H9 (cell line): ENCODE results near the gene CSMD2. TPM values are rescaled to one million over a fixed set of nuclear protein-coding genes. Genes with fewer than 3 reads are reported as not detected.

Experiments
- DNase-seq: peaks from one replicate; pipeline ENCODE4 v3.0.0-alpha.2; 2017
- H2AFZ ChIP-seq: one replicate; pipeline ENCODE4 v1.6.1; 2013; ENCODE audit warnings: mild to moderate bottlenecking, low read length, control low read depth, moderate library complexity
- H2AK5ac ChIP-seq: 2 replicates; pipeline ENCODE4 v1.6.1; 2013; ENCODE audit warnings: low read length, control low read depth, mixed read lengths; ENCODE audit not compliant: insufficient read length
- H2BK120ac ChIP-seq: one replicate; pipeline ENCODE4 v1.6.1; 2013; ENCODE audit warnings: low read depth, mild to moderate bottlenecking, low read length, control low read depth, inconsistent platforms; ENCODE audit not compliant: poor library complexity, severe bottlenecking
- H2BK12ac ChIP-seq: 2 replicates; pipeline ENCODE4 v1.6.1; 2013; ENCODE audit warnings: low read length, control low read depth, mixed read lengths, low read depth; ENCODE audit not compliant: insufficient read length
- H2BK15ac ChIP-seq: 2 replicates; pipeline ENCODE4 v1.6.1; 2013; ENCODE audit warnings: low read depth, low read length, control low read depth
- H2BK20ac ChIP-seq: one replicate; pipeline ENCODE4 v1.6.1; 2013; ENCODE audit warnings: low read depth, mild to moderate bottlenecking, low read length, control low read depth, inconsistent platforms; ENCODE audit not compliant: poor library complexity, severe bottlenecking
- H2BK5ac ChIP-seq: 2 replicates; pipeline ENCODE4 v1.6.1; 2013; ENCODE audit warnings: low read length, control low read depth, mixed read lengths; ENCODE audit not compliant: insufficient read length
- H3K14ac ChIP-seq: 2 replicates; pipeline ENCODE4 v1.6.1; 2013; ENCODE audit warnings: low read length, control low read depth; ENCODE audit not compliant: insufficient read depth
- H3K18ac ChIP-seq: 2 replicates; pipeline ENCODE4 v1.6.1; 2013; ENCODE audit warnings: low read depth, mild to moderate bottlenecking, mixed read lengths, low read length, control low read depth; ENCODE audit not compliant: insufficient read length
- H3K23ac ChIP-seq: 2 replicates; pipeline ENCODE4 v1.6.1; 2013; ENCODE audit warnings: low read length, control low read depth, mixed read lengths, low read depth; ENCODE audit not compliant: insufficient read length
- H3K23me2 ChIP-seq: 2 replicates; pipeline ENCODE4 v1.6.1; 2013; ENCODE audit warnings: low read depth, mild to moderate bottlenecking, mixed read lengths, low read length, control low read depth; ENCODE audit not compliant: insufficient read length, poor library complexity, severe bottlenecking
- H3K27ac ChIP-seq: 2 replicates; pipeline ENCODE4 v1.5.1; 2013; ENCODE audit warnings: low read length, control low read depth, mixed read lengths, low read depth; ENCODE audit not compliant: insufficient read length
- H3K27me3 ChIP-seq: 2 replicates; pipeline ENCODE4 v1.6.1; 2013; ENCODE audit warnings: low read length, control low read depth, inconsistent platforms; ENCODE audit not compliant: insufficient read depth
- H3K4ac ChIP-seq: 2 replicates; pipeline ENCODE4 v1.6.1; 2013; ENCODE audit warnings: low read depth, mild to moderate bottlenecking, control low read depth, inconsistent platforms, low read length, moderate library complexity
- H3K4me1 ChIP-seq: 2 replicates; pipeline ENCODE4 v1.6.1; 2013; ENCODE audit warnings: low read length, control low read depth, inconsistent platforms; ENCODE audit not compliant: insufficient read depth
- H3K4me2 ChIP-seq: 2 replicates; pipeline ENCODE4 v1.6.1; 2013; ENCODE audit warnings: low read length, control low read depth, mixed read lengths; ENCODE audit not compliant: insufficient read length, insufficient read depth
- H3K56ac ChIP-seq: 2 replicates; pipeline ENCODE4 v1.6.1; 2013; ENCODE audit warnings: low read depth, mild to moderate bottlenecking, mixed read lengths, low read length, control low read depth; ENCODE audit not compliant: insufficient read length
- H3K79me1 ChIP-seq: 2 replicates; pipeline ENCODE4 v1.6.1; 2013; ENCODE audit warnings: low read depth, mild to moderate bottlenecking, moderate library complexity, low read length, control low read depth, inconsistent platforms; ENCODE audit not compliant: insufficient read depth, poor library complexity, severe bottlenecking
- H3K79me2 ChIP-seq: 2 replicates; pipeline ENCODE4 v1.6.1; 2013; ENCODE audit warnings: low read length, control low read depth, inconsistent platforms; ENCODE audit not compliant: insufficient read depth
- H3K9ac ChIP-seq: 2 replicates; pipeline ENCODE4 v1.6.1; 2013; ENCODE audit warnings: low read length, control low read depth, mixed read lengths; ENCODE audit not compliant: insufficient read length; ENCODE audit errors: extremely low read depth
- H3K9me3 ChIP-seq: one replicate; pipeline ENCODE4 v1.6.1; 2013; ENCODE audit warnings: low read depth, low read length, inconsistent platforms; ENCODE audit not compliant: control insufficient read depth
- H3T11ph ChIP-seq: one replicate; pipeline ENCODE4 v1.6.1; 2013; ENCODE audit warnings: mild to moderate bottlenecking, low read length, control low read depth, inconsistent platforms
- H4K20me1 ChIP-seq: one replicate; pipeline ENCODE4 v1.6.1; 2013; ENCODE audit not compliant: control insufficient read depth, insufficient read length, insufficient read depth
- H4K5ac ChIP-seq: 2 replicates; pipeline ENCODE4 v1.6.1; 2013; ENCODE audit warnings: low read depth, mild to moderate bottlenecking, mixed read lengths, low read length, control low read depth; ENCODE audit not compliant: insufficient read length
- H4K8ac ChIP-seq: replicated peaks from 2 replicates; pipeline ENCODE4 v1.6.1; 2013; ENCODE audit warnings: low read length, control low read depth, mixed read lengths, low read depth; ENCODE audit not compliant: insufficient read length
- H4K91ac ChIP-seq: 2 replicates; pipeline ENCODE4 v1.6.1; 2013; ENCODE audit warnings: low read depth, mild to moderate bottlenecking, moderate library complexity, mixed read lengths, low read length, control low read depth; ENCODE audit not compliant: insufficient read length
- H3K27ac Mint-ChIP-seq, 3 experiments: 2 replicates in 2 of 3; 3 replicates in 1 of 3; pipeline ENCODE4 v1.8.0; 2020 to 2021; ENCODE audit warnings: mixed read lengths in 3 of 3, mild to moderate bottlenecking in 1 of 3, moderate library complexity in 1 of 3
- H3K27me3 Mint-ChIP-seq: 2 replicates; pipeline ENCODE4 v1.8.0; 2021; ENCODE audit warnings: low read depth, mild to moderate bottlenecking, moderate library complexity, mixed read lengths
- H3K36me3 Mint-ChIP-seq, 3 experiments: 2 replicates in 2 of 3; 3 replicates in 1 of 3; pipeline ENCODE4 v1.8.0; 2020 to 2021; ENCODE audit warnings: low read depth in 3 of 3, mixed read lengths in 3 of 3; ENCODE audit not compliant: insufficient read depth in 1 of 3
- H3K4me1 Mint-ChIP-seq, 2 experiments: 2 replicates each; pipeline ENCODE4 v1.8.0; 2020; ENCODE audit warnings: mixed read lengths in 2 of 2
- H3K4me3 Mint-ChIP-seq, 2 experiments: 2 replicates in 1 of 2; 3 replicates in 1 of 2; pipeline ENCODE4 v1.8.0; 2020 to 2021; ENCODE audit warnings: mild to moderate bottlenecking in 2 of 2, mixed read lengths in 2 of 2, moderate library complexity in 1 of 2
- H3K9me3 Mint-ChIP-seq, 2 experiments: 2 replicates in 1 of 2; 3 replicates in 1 of 2; pipeline ENCODE4 v1.8.0; 2020; ENCODE audit warnings: mild to moderate bottlenecking in 2 of 2, mixed read lengths in 2 of 2, moderate library complexity in 1 of 2
- CTCF ChIP-seq: fragments of 200-600 bp; sonication (generic); conservative IDR thresholded peaks from 3 replicates; pipeline ENCODE4 v1.8.0; 2021; ENCODE audit warnings: antibody characterized with exemption, mild to moderate bottlenecking
- WGBS: extraction: QIAGEN DNeasy Blood & Tissue Kit; methylation state at CpG from one replicate; pipeline ENCODE4 v1.1.7; 2013; ENCODE audit warnings: missing lambda C conversion rate, low lambda C conversion rate, mixed read lengths; ENCODE audit not compliant: insufficient read length; ENCODE audit errors: extremely low coverage; 5-methylcytosine and 5-hydroxymethylcytosine counted together
- total RNA-seq: library from RNA; stranded (reverse); gene quantifications from 2 replicates; pipeline ENCODE4 v1.2.1, GENCODE V29; 2021

Gene CSMD2
- total RNA-seq, 1 experiment from 2014 or later, result 6.4 TPM

GRCh38 chr1:33661811-33662454, 503.1 kb downstream of the CSMD2 start:
- Histone ChIP-seq H2AFZ (no peak overlapping the region), H3K9ac (no peak overlapping the region)

More at GRCh38 chr1:33661811-33662454, 503.1 kb downstream of the CSMD2 start:
- Mint-ChIP-seq H3K36me3 (peaks cover 0 to 19% (median 12%) of the 10 kb centered on the region in 3 experiments; a peak in 5 of 7 replicates), H3K9me3 (no peaks in the 10 kb centered on the region), H3K27me3 (no peaks in the 10 kb centered on the region), H3K4me3 (no peak overlapping the region), H3K27ac (no peak overlapping the region), H3K4me1 (no peaks in the 10 kb centered on the region)
- H2BK120ac ChIP-seq, result no peak overlapping the region
- WGBS, result no CpG with 5 or more reads among the region's 6 CpGs
- peaks cover 3% of the 10 kb centered on the region for H3K23me2 ChIP-seq
- H3K14ac ChIP-seq, result no peak overlapping the region
- H3T11ph ChIP-seq, result no peak overlapping the region
- no peak overlapping the region for H3K23ac ChIP-seq
- H3K4me1 ChIP-seq, result no peaks in the 10 kb centered on the region
- H3K27me3 ChIP-seq, result no peaks in the 10 kb centered on the region
- no peak for DNase-seq
- no peak overlapping the region for H2BK5ac ChIP-seq
- no peak overlapping the region for H2BK15ac ChIP-seq
- H3K56ac ChIP-seq, result no peak overlapping the region
- H4K8ac ChIP-seq, result no peak overlapping the region
- H2BK12ac ChIP-seq, result no peak overlapping the region
- no peaks in the 10 kb centered on the region for H4K20me1 ChIP-seq
- H3K27ac ChIP-seq, result no peak overlapping the region
- no peak overlapping the region for H3K4ac ChIP-seq
- no peak overlapping the region for H3K18ac ChIP-seq
- H2BK20ac ChIP-seq, result no peak overlapping the region
- no peak overlapping the region for H3K4me2 ChIP-seq
- H3K79me1 ChIP-seq, result no peaks in the 10 kb centered on the region
- no peak overlapping the region for H2AK5ac ChIP-seq
- no peak overlapping the region for H4K91ac ChIP-seq
- no peaks in the 10 kb centered on the region for H3K79me2 ChIP-seq
- no peak for TF ChIP-seq CTCF
- no peaks in the 10 kb centered on the region for H3K9me3 ChIP-seq
- no peak overlapping the region for H4K5ac ChIP-seq
